Mucosa of stomach (tissue), 1 donor: ENCODE measurements around the gene CRYAA.
"Not testable (repeated sequence)": the region's sequence is repeated elsewhere in the genome, so short reads cannot be mapped to it uniquely, and the experiment has no call there.

Experiments
- H3K27me3 ChIP-seq: one replicate; pipeline ENCODE4 v1.7.0; 2013; ENCODE audit warnings: mild to moderate bottlenecking, low read length; ENCODE audit not compliant: control insufficient read depth, insufficient read depth
- H3K36me3 ChIP-seq: one replicate; pipeline ENCODE4 v1.7.0; 2013; ENCODE audit warnings: low read length; ENCODE audit not compliant: control insufficient read depth, insufficient read depth
- H3K4me1 ChIP-seq: one replicate; pipeline ENCODE4 v1.7.0; 2013; ENCODE audit warnings: mild to moderate bottlenecking, low read length; ENCODE audit not compliant: control insufficient read depth, insufficient read depth
- H3K4me3 ChIP-seq: one replicate; pipeline ENCODE4 v1.7.0; 2013; ENCODE audit warnings: low read length
- H3K9ac ChIP-seq: one replicate; pipeline ENCODE4 v1.7.0; 2013; ENCODE audit warnings: mild to moderate bottlenecking, low read length, moderate library complexity
- H3K9me3 ChIP-seq: one replicate; pipeline ENCODE4 v1.7.0; 2013; ENCODE audit warnings: mild to moderate bottlenecking, low read length, moderate library complexity; ENCODE audit not compliant: control insufficient read depth
- donor health status: Pancreatic carcinoma.

CRYAA gene

GRCh38 chr21:43168708-43169107 is at the start of gene CRYAA:
CRYAA (plus strand) TSS chr21:43169008; CDS start chr21:43169100, 92 bp downstream.
- not testable (repeated sequence) for H3K36me3 ChIP-seq, H3K9ac ChIP-seq, H3K4me3 ChIP-seq, H3K9me3 ChIP-seq, H3K4me1 ChIP-seq, H3K27me3 ChIP-seq

GRCh38 chr21:43130094-43130493 is 38.7 kb upstream of the CRYAA start:
- not testable (repeated sequence) for H3K9me3 ChIP-seq, H3K4me3 ChIP-seq, H3K27me3 ChIP-seq, H3K9ac ChIP-seq, H3K4me1 ChIP-seq, H3K36me3 ChIP-seq

- not testable (repeated sequence) for H3K4me1 ChIP-seq, H3K4me3 ChIP-seq, H3K9me3 ChIP-seq, H3K36me3 ChIP-seq, H3K27me3 ChIP-seq, H3K9ac ChIP-seq
These were observed 34.3 kb upstream of the CRYAA start for GRCh38 chr21:43134520-43134919.

- not testable (repeated sequence) for H3K9ac ChIP-seq, H3K27me3 ChIP-seq, H3K36me3 ChIP-seq, H3K4me1 ChIP-seq, H3K9me3 ChIP-seq, H3K4me3 ChIP-seq
These were observed 29.9 kb upstream of the CRYAA start for GRCh38 chr21:43138944-43139343.

- not testable (repeated sequence) for H3K27me3 ChIP-seq, H3K36me3 ChIP-seq, H3K4me3 ChIP-seq, H3K9ac ChIP-seq, H3K9me3 ChIP-seq, H3K4me1 ChIP-seq
These were observed 27.4 kb upstream of the CRYAA start for GRCh38 chr21:43141407-43141806.

GRCh38 chr21:43146637-43147036 is 22.2 kb upstream of the CRYAA start:
- not testable (repeated sequence) for H3K4me3 ChIP-seq, H3K9me3 ChIP-seq, H3K9ac ChIP-seq, H3K36me3 ChIP-seq, H3K4me1 ChIP-seq, H3K27me3 ChIP-seq

GRCh38 chr21:43147999-43148398 is 20.8 kb upstream of the CRYAA start:
- H3K36me3 ChIP-seq, H3K27me3 ChIP-seq, H3K9ac ChIP-seq, H3K4me1 ChIP-seq, H3K4me3 ChIP-seq, H3K9me3 ChIP-seq: not testable (repeated sequence)

- H3K4me1 ChIP-seq, H3K27me3 ChIP-seq, H3K4me3 ChIP-seq, H3K9ac ChIP-seq, H3K9me3 ChIP-seq, H3K36me3 ChIP-seq: not testable (repeated sequence)
These were observed 19.5 kb upstream of the CRYAA start for GRCh38 chr21:43149344-43149743.

GRCh38 chr21:43153601-43154000 is 15.2 kb upstream of the CRYAA start:
- H3K36me3 ChIP-seq, H3K27me3 ChIP-seq, H3K9me3 ChIP-seq, H3K4me3 ChIP-seq, H3K9ac ChIP-seq, H3K4me1 ChIP-seq: not testable (repeated sequence)

GRCh38 chr21:43159279-43160175 is 9.3 kb upstream of the CRYAA start:
- H3K36me3 ChIP-seq, H3K4me3 ChIP-seq, H3K27me3 ChIP-seq, H3K4me1 ChIP-seq, H3K9me3 ChIP-seq, H3K9ac ChIP-seq: not testable (repeated sequence)

- H3K4me3 ChIP-seq, H3K4me1 ChIP-seq, H3K9me3 ChIP-seq, H3K27me3 ChIP-seq, H3K36me3 ChIP-seq, H3K9ac ChIP-seq: not testable (repeated sequence)
These were observed 6.7 kb upstream of the CRYAA start for GRCh38 chr21:43161826-43162707.

GRCh38 chr21:43162708-43163205 is 6.1 kb upstream of the CRYAA start:
- not testable (repeated sequence) for H3K4me1 ChIP-seq, H3K9me3 ChIP-seq, H3K36me3 ChIP-seq, H3K9ac ChIP-seq, H3K27me3 ChIP-seq, H3K4me3 ChIP-seq
